Esophagus squamous epithelium (tissue), 4 donors: ENCODE measurements around the gene EIF3F.

Source experiments
- POLR2A ChIP-seq, 4 donors: fragments of 450-650 bp; IDR thresholded peaks; one replicate each; pipeline ENCODE4 v1.6.1; 2017; ENCODE audit warnings: antibody characterized with exemption in 4 of 4, mild to moderate bottlenecking in 4 of 4, moderate library complexity in 3 of 4
- TF ChIP-seq, protein P1 (sequence below), 6 experiments: fragments of 450-650 bp in 4 of 6; fragments of 200-600 bp in 2 of 6; sonication (generic) in 2 of 6; IDR thresholded peaks; one replicate each; pipeline ENCODE4 v1.5.1; 2016 to 2019; ENCODE audit warnings: antibody characterized with exemption in 6 of 6, mild to moderate bottlenecking in 4 of 6, moderate library complexity in 4 of 6

- TF ChIP-seq, protein P1, sequence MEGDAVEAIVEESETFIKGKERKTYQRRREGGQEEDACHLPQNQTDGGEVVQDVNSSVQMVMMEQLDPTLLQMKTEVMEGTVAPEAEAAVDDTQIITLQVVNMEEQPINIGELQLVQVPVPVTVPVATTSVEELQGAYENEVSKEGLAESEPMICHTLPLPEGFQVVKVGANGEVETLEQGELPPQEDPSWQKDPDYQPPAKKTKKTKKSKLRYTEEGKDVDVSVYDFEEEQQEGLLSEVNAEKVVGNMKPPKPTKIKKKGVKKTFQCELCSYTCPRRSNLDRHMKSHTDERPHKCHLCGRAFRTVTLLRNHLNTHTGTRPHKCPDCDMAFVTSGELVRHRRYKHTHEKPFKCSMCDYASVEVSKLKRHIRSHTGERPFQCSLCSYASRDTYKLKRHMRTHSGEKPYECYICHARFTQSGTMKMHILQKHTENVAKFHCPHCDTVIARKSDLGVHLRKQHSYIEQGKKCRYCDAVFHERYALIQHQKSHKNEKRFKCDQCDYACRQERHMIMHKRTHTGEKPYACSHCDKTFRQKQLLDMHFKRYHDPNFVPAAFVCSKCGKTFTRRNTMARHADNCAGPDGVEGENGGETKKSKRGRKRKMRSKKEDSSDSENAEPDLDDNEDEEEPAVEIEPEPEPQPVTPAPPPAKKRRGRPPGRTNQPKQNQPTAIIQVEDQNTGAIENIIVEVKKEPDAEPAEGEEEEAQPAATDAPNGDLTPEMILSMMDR (IDR thresholded peaks at IDR 0.05), result no peak
- no peak for TF ChIP-seq POLR2A (IDR thresholded peaks at IDR 0.05)
These were observed 46.0 kb upstream of the EIF3F start for GRCh38 chr11:7941146-7941545.
